Putamen (tissue), 1 donor: ENCODE results near the gene RAB11FIP5.

Experiments
- DNase-seq: peaks from one replicate; pipeline ENCODE4 v3.0.0-alpha.2; 2016; ENCODE audit warnings: low spot score

Gene RAB11FIP5

GRCh38 chr2:73084971-73085370, 27.8 kb downstream of the RAB11FIP5 start:
- DNase-seq: no peak

GRCh38 chr2:73083886-73084800, 28.6 kb downstream of the RAB11FIP5 start:
- DNase-seq: no peak

DNA sequence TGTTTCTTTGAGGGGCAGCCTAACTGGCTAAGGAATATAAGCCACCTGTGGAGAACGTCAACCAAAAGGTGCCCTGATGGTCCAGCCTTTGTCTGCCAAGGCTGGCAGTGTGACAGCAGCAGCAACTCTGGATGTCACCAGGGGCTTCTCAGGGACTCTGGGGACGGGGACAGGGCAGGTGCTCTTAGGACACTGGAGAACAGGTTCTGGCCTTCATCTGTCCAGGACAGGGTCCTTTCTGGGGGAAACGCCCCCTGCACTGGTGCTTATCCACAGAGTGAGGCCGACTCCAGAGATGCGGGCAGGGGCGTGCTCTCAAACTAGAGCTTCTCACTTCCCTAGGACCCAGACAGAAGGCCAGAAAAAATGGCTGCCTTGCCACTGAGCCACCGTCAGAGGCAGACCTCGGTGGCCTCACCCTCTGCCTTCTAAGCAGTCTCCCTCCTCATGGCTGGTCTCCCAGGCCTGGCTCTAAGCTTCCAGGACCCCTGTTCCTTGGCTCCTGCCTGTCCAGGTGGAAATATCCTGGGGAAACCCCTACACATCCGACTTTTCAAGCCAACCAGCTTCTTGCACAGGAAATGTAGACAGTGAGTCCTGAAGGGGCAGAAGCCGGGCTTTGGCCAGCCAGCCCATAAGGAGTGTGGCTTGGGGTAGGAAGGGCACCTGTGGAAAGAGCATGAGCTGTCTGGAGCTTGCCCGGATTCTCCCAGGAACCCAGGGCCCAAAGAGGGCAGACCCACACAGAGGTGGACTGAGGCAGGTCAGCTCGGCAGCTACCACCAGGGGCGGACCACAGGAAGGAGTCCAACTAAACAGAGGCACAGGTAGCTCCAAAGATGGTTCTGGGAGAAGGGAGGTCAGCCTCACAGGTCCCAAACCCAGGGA, 30.0 kb downstream of the RAB11FIP5 start:
- DNase-seq: no peak

DNA sequence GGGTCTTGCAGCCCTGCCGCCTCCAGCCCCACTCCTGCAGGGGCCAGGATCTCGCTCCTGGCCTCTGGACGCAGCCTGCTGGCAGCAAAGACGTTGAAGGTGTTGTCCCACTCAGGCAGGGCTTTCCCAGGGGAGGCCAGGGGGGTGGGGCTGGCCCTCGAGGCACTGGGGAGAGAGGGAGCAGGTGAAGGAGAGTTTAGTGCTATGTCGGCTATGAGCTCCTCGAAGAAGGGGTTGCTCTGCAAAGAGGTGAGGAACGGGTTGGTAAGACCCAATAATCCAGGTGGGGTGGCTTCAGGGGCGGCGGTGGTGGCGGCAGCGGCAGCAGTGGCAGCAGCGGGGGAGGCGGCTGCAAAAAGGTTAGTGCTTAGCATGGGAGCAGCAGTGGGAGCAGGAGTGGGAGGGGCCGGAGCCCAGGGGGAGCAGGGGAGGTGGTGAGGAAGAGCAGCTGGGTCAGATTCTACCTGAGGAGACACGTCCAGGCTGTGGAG, 31.5 kb downstream of the RAB11FIP5 start:
- DNase-seq: no peak

DNA sequence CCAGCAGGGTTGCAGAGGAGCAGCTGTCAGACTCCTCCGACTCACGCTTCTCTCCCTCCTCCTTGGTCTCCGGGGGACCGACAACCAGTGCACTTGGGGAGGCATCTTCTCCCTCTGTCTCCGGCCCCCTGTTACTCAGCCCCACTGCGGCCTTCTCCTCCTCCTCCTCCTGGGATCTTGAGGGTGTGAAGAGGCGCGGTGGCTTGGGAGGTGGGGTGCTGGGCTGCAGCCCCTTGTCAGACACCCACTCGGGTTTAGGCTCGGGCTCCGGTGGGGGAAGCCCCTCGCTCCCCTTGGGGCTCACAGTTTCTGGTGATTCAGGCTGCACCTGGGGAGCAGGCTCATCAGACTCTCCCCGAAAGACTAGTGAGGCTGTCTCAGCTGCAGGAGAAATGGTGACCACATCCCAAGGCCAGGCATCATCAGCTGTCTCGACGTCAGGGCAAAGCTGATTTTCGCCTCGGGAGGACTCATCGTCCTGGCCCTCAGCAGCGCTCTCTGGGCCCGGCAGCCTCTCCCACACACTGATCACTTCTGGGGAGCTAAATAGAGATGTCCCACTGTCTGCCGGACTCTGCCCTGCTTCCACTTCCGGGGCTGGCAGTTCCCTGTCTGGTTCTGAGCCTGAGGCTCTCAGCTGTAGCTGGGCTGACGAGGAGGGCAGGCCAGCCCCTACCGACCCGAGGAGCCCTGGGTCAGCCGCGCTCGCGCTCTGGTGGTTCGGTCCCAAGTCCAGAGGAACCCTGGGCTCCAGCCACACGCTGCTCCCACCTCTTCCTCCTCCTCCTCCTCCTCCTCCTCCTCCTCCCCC, 32.2 kb downstream of the RAB11FIP5 start:
- DNase-seq: no peak

GRCh38 chr2:73079636-73080035, 33.1 kb downstream of the RAB11FIP5 start:
- DNase-seq: no peak

GRCh38 chr2:73078457-73079411, 34.0 kb downstream of the RAB11FIP5 start:
- no peak for DNase-seq

- no peak for DNase-seq
Observed at GRCh38 chr2:73077424-73077795, 35.3 kb downstream of the RAB11FIP5 start.

GRCh38 chr2:73076701-73077423, 35.9 kb downstream of the RAB11FIP5 start:
- DNase-seq: no peak

DNA sequence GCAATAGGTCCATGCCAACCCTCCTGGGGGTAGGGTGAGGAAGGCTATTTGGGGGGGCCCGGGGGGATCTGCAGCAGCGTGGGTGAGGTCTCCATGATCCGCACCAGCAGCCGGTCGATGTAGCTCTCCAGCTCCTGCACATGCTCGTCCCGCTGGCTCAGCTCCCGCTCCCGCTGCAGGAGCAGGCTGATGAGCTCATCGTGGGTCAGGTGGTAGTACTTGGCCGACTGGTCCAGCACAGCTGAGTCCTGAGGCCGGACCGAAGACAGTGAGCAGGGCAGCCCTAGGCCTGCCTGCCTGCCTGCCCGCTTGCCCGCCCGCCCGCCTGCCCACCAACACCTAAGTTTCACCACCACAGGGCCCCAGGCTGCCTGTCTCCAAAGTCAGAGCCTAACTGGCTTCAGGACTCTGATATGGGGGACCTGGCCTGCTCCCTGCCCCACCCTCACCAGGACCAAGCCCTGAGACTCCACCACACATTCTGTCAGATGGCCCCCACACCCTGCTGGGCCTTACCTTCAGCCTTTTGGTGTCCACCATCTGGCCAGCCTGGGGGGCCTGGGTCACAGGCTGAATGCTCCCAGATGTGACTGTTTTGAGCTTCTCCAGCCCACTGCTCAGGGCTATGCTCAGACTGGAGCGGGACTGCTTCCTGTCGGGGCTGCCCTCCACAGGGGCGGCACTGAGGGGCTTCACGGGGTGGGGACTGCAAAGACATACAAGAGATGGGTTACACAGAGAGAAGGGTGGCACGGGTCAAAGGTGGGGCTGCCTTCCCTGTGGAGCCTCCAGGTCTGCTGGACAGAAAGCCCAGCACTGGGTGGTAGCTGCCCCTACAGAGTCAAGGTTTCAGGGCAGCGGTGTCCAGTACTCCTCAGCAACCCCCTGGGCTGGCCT, 37.0 kb downstream of the RAB11FIP5 start:
- DNase-seq: peak; percentile 48

GRCh38 chr2:73074110-73075069, 38.4 kb downstream of the RAB11FIP5 start:
- DNase-seq: no peak

DNA sequence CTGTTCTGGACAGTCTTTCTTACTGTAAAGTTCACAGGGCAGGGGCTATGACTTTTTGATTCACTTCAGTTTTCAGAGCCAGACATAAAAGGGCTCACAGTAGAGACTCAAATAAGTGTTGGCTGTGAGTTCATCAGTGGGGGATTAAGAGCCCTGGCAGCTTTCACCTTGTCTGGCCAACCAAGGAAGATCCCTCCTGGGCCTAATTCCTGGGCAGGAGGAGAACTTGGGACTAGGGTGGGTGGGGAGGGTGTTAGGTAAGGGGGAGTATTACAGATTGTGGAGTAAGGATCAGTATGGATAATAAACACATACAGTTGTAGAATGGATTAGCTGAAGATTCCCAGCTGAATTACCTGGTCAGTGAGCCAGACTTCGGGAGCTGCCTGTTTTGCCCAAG, 40.3 kb downstream of the RAB11FIP5 start:
- no peak for DNase-seq

- no peak for DNase-seq
Observed at GRCh38 chr2:73072129-73072395, 40.7 kb downstream of the RAB11FIP5 start.

DNA sequence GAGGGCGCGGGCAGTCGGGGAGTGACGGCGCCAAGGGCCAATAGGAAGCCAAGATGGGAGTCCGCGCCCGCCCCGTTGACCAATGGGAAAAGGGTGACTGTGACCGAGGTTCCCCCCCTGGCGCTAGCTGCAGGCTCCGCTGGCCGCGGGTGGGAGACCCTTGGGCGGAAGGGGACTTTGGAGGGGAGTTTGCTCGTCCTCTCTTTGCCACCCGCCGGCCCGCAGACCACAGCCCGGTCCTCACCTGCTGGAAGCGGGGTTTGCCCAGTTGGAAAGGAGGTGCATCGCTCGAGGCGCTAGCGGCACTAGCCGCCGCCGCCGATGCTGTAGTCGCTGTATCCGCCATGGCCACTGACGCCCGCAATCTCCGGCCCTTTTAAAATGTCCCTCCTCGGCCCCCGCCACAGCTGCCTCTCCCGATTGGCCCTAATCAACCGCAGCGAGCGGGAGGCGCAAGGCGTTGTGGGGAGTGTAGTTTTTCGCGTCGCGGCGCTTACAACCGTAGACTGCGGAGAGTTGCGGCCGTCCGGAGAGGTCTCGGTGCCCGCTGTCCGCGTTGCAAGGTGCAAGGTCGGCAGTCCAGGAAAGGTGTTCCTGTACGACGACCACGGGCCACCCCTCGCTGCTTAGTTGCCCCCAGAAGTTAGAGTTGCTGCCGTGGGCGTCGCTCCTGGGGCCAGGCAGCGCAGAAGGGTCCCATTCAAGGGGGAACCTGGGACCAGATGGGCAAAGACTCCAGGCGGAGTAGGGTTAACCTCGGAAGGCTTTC, 41.2 kb downstream of the RAB11FIP5 start, which contains the start of gene SFXN5:
Gene SFXN5, minus strand, starts transcription at position 353 of the 769 bp plus-strand sequence. Its CDS starts 7 bp downstream, at position 346.
- peak; percentile 97 for DNase-seq

DNA sequence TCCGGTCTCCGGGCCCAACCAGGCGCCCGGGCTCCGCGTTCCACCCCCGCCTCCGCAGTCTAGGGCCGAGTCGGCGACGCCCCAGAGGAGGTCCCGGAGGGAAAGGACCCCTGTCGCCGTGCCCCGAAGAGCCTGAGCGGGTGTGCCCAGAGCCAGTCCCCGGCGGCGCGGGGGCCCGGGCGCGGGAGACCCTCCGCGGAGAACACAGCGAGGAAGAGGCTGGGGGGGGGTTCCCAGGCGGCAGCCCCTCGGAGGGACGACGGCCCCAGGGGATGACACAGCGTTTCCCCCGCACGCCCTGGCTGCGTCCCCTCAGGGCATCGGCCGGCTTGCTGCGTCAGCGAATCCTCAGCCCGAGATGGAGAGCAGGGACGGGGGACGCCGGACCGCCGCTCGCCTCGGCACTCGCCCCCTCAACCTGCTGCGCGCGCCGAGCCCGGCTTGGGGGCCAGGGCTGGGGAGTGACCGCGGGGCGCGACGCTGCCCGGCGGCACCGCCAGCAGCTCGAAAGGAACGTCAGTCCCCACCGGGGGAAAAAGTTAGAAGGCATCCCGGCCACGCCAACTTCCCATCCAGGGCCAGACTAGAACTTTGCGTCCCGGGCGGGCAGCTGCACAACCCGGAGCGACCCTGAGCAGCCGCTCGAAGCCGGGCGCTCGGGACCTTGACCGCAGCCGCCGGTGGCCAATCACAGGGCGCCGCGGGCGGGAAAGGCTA, 41.9 kb downstream of the RAB11FIP5 start:
- DNase-seq: no peak

DNA sequence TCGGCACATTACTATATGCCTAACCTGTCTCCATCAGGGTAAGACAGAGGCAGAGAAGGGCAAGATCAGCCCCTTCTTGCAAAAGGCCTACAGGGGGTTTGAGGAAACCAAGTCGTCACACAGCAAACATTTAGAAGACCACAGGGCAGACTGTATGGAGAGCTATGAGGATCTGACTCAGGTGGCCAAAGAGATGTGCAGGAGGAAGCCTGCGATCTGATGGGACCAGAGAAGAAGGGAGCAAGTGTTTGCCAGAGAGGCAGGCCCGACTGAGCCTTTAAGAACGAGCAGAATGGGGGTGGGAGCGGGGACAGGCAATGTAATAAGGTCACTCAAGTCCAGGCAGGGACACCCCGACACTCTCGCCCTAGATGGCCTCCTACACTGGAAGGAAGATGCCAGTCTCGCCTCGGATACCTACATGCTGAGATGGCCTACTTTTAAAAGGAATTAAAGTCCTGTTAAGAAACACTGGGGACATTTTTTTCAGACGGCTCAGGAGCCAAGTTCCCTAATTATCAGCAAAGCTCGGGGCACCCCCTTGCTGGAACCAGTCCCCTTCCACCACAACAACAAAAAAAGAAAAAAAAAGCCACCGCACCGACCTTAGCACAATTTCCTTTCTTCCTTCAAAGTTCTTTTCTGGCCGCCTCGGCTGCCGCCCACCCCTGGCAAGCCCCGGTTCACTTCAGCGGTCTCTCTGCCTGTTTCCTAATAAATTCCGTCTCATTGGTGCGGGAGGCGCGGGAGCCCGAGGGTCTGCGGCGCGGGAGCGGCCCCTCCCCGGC, 42.7 kb downstream of the RAB11FIP5 start:
- no peak for DNase-seq
